ENCODE results near the gene SMIM17.
"Not testable (repeated sequence)": the region's sequence is repeated elsewhere in the genome, so short reads cannot be mapped to it uniquely, and the experiment has no call there.

The SMIM17 gene

DNA sequence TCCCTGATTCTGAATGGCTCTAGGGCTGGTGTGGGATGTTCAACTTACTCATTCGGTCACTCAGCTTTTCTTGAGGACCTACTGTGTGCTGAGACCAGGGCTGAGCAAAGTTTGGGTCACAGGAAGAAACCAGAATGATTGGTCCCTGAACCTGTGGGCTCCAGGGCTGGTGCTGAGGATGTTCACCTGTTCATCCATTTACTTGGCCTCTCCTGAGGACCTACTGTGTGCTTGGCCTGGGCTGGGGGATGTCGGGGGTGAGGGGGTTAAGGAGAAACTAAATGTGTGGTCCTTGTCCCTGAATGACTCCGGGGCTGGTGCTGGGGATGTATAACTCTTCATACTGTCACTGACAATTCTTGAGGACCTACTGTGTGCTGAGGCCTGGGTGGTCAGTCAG lies 18.3 kb downstream of the SMIM17 start:
- DNase-seq, result no peak

DNA sequence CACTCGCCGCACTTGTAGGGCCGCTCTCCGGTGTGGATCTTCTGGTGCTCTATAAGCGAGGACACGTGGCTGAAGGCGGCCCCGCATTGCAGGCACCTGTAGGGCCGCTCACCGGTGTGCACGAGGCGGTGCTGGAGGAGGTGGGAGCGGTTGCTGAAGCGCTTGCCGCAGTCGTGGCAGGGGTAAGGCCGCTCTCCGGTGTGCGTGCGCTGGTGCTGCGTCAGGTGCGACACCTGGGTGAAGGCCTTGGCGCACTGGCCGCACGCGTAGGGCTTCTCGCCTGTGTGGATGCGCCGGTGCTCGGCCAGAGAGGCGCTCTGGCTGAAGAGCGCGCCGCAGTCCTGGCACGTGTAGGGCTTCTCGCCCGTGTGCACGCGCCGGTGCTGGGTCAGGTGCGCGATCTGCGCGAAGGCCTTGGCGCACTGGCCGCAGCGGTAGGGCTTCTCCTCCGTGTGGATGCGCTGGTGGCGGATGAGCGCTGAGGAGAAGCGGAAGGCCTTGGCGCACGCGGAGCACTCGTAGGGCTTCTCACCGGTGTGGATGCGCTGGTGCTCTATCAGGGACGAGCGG lies 21.1 kb downstream of the SMIM17 start:
- DNase-seq, result no peak

DNA sequence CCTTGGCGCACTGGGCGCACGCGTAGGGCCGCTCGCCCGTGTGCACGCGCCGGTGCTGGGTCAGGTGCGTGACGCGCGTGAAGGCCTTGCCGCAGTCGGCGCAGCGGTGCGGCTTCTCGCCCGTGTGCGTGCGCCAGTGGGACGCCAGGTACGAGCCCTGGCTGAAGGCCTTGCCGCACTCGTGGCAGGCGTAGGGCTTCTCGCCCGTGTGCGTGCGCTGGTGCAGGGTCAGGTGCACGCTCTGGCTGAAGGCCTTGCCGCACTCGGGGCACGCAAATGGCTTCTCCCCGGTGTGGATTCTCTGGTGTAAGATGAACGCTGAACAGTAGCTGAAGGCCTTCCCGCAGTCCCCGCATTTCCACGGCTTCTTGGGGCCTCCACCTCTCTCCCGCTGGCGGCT lies 21.6 kb downstream of the SMIM17 start:
- DNase-seq, result no peak

DNA sequence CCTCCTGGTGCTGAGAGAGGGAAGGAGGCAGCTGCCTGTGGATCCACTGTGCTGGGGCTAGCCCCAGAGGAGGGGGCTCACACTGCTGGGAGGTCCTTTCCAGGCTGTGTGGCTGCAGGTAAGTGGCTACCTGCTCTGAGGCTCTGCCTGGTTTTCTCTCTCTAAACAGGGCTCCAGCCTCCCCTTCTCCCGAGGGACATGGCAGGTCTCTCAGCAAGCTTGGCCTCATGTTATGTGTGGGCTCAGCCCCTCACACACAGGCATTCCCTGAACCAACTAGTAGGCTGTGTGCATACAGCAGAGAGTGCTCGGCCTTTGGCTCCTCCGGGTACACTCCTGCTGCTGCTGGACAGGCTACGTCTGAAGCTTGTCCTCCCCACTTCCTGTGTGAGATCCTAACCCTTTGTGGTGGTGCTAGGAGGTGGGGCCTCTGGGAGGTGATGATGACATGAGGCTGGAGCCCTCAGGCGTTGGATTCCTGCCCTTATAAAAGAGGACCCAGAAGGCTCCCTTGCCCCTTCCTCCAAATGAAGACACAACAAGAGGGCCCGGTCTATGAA lies 24.4 kb downstream of the SMIM17 start:
- DNase-seq, result no peak

GRCh38 chr19:56668676-56669075 lies 25.7 kb downstream of the SMIM17 start:
- no peak for DNase-seq

DNA sequence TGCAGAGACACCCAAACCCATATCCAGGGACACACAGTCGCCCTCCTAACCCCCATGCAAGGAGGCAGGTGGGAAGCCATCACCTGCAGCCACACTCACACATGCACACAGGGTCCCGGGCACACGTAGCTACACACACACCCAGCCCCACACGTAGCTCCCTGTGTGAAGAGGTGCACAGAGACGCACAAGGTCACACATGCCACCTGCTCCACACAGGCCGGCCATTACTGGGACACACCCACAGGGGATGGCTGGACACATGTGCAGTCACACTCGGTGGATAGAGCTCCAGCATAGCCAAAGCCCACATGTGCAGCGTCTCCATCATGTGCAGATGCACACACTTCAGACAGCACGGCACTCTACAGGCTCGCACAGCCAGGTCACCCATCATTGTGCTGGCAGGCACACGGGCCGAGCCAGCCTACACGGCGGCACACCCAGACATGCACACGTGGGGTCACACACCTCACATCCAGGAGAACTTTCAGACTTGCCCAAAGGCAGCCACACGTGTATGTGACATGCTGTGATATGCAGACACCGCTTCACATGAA lies 27.5 kb downstream of the SMIM17 start:
- no peak for DNase-seq

GRCh38 chr19:56670961-56671612 lies 28.1 kb downstream of the SMIM17 start:
- DNase-seq, result peak; percentile 10

GRCh38 chr19:56671613-56671994 lies 28.6 kb downstream of the SMIM17 start, which contains the start of gene ZNF835:
ZNF835 (minus strand) TSS chr19:56671757; CDS start chr19:56665198, 6,559 bp downstream.
- DNase-seq, result peak; percentile 61

DNA sequence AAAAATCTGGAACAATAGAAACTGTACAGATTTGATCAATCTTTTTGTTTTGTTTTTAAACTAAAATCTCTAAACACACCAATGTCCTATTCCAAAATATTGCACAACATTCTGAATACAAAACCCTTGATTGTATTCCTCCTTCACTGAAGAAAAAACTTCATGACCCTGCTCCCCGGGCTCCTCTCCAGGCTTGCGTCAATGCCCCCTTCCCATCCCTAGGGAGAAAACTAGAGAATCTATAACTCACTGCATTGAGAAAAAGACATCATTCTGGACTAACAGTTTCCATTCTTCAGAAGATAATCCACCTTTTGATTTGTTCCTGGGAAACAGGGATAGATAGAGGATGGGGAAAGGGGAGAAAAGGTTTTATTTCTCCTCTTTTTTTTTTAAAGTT lies 29.7 kb downstream of the SMIM17 start:
- DNase-seq, result not testable (repeated sequence)

GRCh38 chr19:56678205-56678604 lies 35.2 kb downstream of the SMIM17 start:
- no peak for DNase-seq

- no peak for DNase-seq
Observed at GRCh38 chr19:56681702-56682101, 38.7 kb downstream of the SMIM17 start.

DNA sequence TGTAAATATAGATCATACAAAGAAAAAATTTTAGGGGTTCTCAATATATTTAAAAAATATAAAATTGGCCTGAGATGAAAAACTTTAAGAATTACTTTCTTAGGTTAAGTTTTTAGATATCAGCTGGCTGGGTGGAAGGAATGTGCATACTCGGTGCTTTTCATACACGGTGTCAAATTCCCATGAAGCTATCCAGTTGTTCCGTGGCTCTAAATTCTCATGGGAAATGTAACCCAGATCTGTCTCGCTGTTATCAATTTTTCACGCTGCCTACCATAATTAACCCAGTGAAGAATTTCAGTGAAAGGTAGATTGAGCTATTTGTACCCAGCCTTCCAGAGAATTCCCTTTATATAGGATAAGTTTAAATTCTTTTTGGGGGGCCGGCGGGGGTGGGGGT lies 40.2 kb downstream of the SMIM17 start:
- no peak for DNase-seq

GRCh38 chr19:56687031-56687430 lies 44.1 kb downstream of the SMIM17 start:
- no peak for DNase-seq

- no peak for DNase-seq
Observed at GRCh38 chr19:56689198-56689597, 46.2 kb downstream of the SMIM17 start.

- no peak for DNase-seq
Observed at GRCh38 chr19:56690670-56691069, 47.7 kb downstream of the SMIM17 start.

GRCh38 chr19:56692206-56692895 lies 49.4 kb downstream of the SMIM17 start:
- no peak for DNase-seq

DNA sequence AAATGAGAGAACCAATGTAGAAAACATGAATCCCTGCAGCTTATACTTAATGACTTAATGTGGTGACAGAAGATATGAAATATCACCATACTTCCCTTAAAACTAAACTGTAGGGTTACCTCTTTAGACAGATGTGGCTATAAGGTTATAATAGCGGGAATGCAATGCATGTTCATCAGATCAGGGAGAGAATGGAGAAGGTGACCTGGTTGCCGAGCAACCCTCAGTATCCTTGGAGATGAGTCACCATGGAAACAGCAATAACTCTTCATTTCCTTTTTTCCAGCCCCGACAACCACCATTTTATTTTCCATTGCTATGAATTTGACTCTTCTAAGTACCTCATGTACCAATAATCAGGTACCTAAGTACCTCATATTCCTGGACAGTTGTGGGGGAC lies 56.6 kb downstream of the SMIM17 start:
- DNase-seq, result no peak

DNA sequence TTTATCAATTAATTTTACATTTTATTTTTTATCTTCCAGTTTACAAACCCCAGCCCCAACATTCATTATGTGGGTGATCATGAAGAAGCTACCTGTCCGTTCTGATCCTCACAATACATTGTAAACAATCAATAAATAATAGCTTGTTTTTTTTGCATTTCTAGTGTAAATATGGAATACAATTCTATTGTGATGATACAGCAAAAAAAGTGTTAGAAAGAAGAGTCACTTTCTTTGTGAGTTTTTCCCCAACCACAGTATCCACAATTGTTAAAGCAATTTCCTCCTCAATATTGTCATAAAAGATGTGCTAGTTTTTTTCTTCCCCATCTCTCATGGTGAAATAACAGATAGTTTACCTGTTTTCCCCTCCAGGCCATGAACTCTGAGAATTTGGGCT lies 58.9 kb downstream of the SMIM17 start:
- DNase-seq, result no peak

- DNase-seq, result no peak
Observed at GRCh38 chr19:56705939-56706338, 63.0 kb downstream of the SMIM17 start.

Data from RPMI8226 (cell line).